Liver (tissue), 9 donors: ENCODE data around the gene IFT25. TPM values are rescaled to one million over a fixed set of nuclear protein-coding genes. Genes with fewer than 3 reads are reported as not detected.

ENCODE experiments used
- DNase-seq: peaks from one replicate; pipeline ENCODE4 v3.0.0-alpha.2; 2017; ENCODE audit warnings: low spot score
- H3K27ac ChIP-seq, 2 donors: one replicate each; pipeline ENCODE4 v1.7.0; 2013; ENCODE audit warnings: inconsistent platforms in 2 of 2, low read length in 2 of 2, control low read depth in 1 of 2, low read depth in 1 of 2, mild to moderate bottlenecking in 1 of 2
- H3K27me3 ChIP-seq, 4 donors: one replicate each; pipeline versions ENCODE4 v1.6.1 to v1.7.0; 2013; ENCODE audit warnings: low read length in 3 of 4, inconsistent platforms in 1 of 4, mild to moderate bottlenecking in 1 of 4, moderate library complexity in 1 of 4; ENCODE audit not compliant: control insufficient read depth in 4 of 4, insufficient read depth in 4 of 4
- H3K36me3 ChIP-seq, 4 donors: one replicate each; pipeline versions ENCODE4 v1.6.1 to v1.7.0; 2013; ENCODE audit warnings: low read length in 3 of 4, mild to moderate bottlenecking in 3 of 4, low read depth in 1 of 4, moderate library complexity in 1 of 4; ENCODE audit not compliant: control insufficient read depth in 4 of 4, insufficient read depth in 3 of 4
- H3K4me1 ChIP-seq, 4 donors: one replicate each; pipeline versions ENCODE4 v1.6.1 to v1.7.0; 2013; ENCODE audit warnings: low read length in 3 of 4, mild to moderate bottlenecking in 3 of 4, moderate library complexity in 1 of 4; ENCODE audit not compliant: control insufficient read depth in 4 of 4, insufficient read depth in 4 of 4
- H3K4me3 ChIP-seq, 3 donors: one replicate each; pipeline versions ENCODE4 v1.6.1 to v1.7.0; 2013; ENCODE audit warnings: low read length in 3 of 3, control low read depth in 1 of 3, low read depth in 1 of 3, mild to moderate bottlenecking in 1 of 3
- H3K9ac ChIP-seq, 2 donors: one replicate each; pipeline ENCODE4 v1.7.0; 2013; ENCODE audit warnings: low read length in 2 of 2, mild to moderate bottlenecking in 2 of 2, moderate library complexity in 2 of 2, control low read depth in 1 of 2, low read depth in 1 of 2
- H3K9me3 ChIP-seq, 4 donors: one replicate each; pipeline versions ENCODE4 v1.6.1 to v1.7.0; 2013; ENCODE audit warnings: low read length in 3 of 4; ENCODE audit not compliant: control insufficient read depth in 4 of 4
- ATF3 ChIP-seq: IDR thresholded peaks from 2 replicates; pipeline ENCODE4 v1.6.1; 2016; ENCODE audit warnings: antibody characterized with exemption
- CTCF ChIP-seq: fragments of 150-350 bp; IDR thresholded peaks from 2 replicates; pipeline ENCODE4 v1.5.1; 2017; ENCODE audit warnings: improper control_type of control experiment, low read depth, low read length; ENCODE audit not compliant: missing input control
- EGR1 ChIP-seq, 2 donors: IDR thresholded peaks; 2 replicates each; pipeline ENCODE4 v1.6.1; 2016 to 2018; ENCODE audit warnings: antibody characterized with exemption in 2 of 2, low read depth in 2 of 2
- FOXA1 ChIP-seq: IDR thresholded peaks from 2 replicates; pipeline ENCODE4 v1.6.1; 2016; ENCODE audit warnings: antibody characterized with exemption
- FOXA2 ChIP-seq: IDR thresholded peaks from 2 replicates; pipeline ENCODE4 v1.6.1; 2016; ENCODE audit warnings: antibody characterized with exemption
- GABPA ChIP-seq, 2 donors: IDR thresholded peaks in 1 of 2; conservative IDR thresholded peaks in 1 of 2; 2 replicates each; pipeline ENCODE4 v1.6.1; 2016; ENCODE audit warnings: antibody characterized with exemption in 2 of 2, mild to moderate bottlenecking in 1 of 2, moderate library complexity in 1 of 2
- HNF4A ChIP-seq, 2 donors: conservative IDR thresholded peaks; 2 replicates each; pipeline ENCODE4 v1.6.1; 2016; ENCODE audit warnings: antibody characterized with exemption in 2 of 2, mild to moderate bottlenecking in 2 of 2
- HNF4G ChIP-seq: IDR thresholded peaks from 2 replicates; pipeline ENCODE4 v1.6.1; 2016; ENCODE audit warnings: antibody characterized with exemption
- JUND ChIP-seq, 2 donors: IDR thresholded peaks; 2 replicates each; pipeline ENCODE4 v1.6.1; 2016; ENCODE audit warnings: antibody characterized with exemption in 2 of 2
- MAX ChIP-seq: IDR thresholded peaks from 2 replicates; pipeline ENCODE4 v1.6.1; 2016; ENCODE audit warnings: antibody characterized with exemption
- NR2F2 ChIP-seq: IDR thresholded peaks from 2 replicates; pipeline ENCODE4 v1.6.1; 2016; ENCODE audit warnings: antibody characterized with exemption
- RAD21 ChIP-seq, 2 donors: IDR thresholded peaks; 2 replicates each; pipeline ENCODE4 v1.6.1; 2016; ENCODE audit warnings: antibody characterized with exemption in 2 of 2, mild to moderate bottlenecking in 2 of 2
- REST ChIP-seq: IDR thresholded peaks from 2 replicates; pipeline ENCODE4 v1.6.1; 2016; ENCODE audit warnings: antibody characterized with exemption, mild to moderate bottlenecking
- RXRA ChIP-seq, 2 donors: IDR thresholded peaks; 2 replicates each; pipeline ENCODE4 v1.6.1; 2017 to 2018; ENCODE audit warnings: antibody characterized with exemption in 2 of 2, mild to moderate bottlenecking in 1 of 2
- SP1 ChIP-seq: IDR thresholded peaks from 2 replicates; pipeline ENCODE4 v1.6.1; 2018; ENCODE audit warnings: antibody characterized with exemption, mild to moderate bottlenecking
- TAF1 ChIP-seq: conservative IDR thresholded peaks from 2 replicates; pipeline ENCODE4 v1.6.1; 2016; ENCODE audit warnings: antibody characterized with exemption, mild to moderate bottlenecking
- YY1 ChIP-seq: IDR thresholded peaks from 2 replicates; pipeline ENCODE4 v1.6.1; 2016; ENCODE audit warnings: antibody characterized with exemption, mild to moderate bottlenecking
- ZBTB33 ChIP-seq: IDR thresholded peaks from 2 replicates; pipeline ENCODE4 v1.6.1; 2016; ENCODE audit warnings: antibody characterized with exemption
- WGBS: extraction: QIAGEN DNeasy Blood & Tissue Kit; methylation state at CpG from one replicate; pipeline ENCODE4 v1.1.7; 2013; 5-methylcytosine and 5-hydroxymethylcytosine counted together
- polyA plus RNA-seq, 2 donors: library from polyadenylated mRNA; stranded (reverse) in 1 of 2; unstranded in 1 of 2; fragments of 200-250 nt in 1 of 2; fragments of >200 nt in 1 of 2; fragmentation: Nextera tagmentation in 1 of 2; extraction: Ambion mirVana in 1 of 2; gene quantifications; one replicate each; pipeline versions ENCODE4 v1.2.1 to v1.2.3, GENCODE V29; 2013 to 2015
- total RNA-seq, 2 donors: library from RNA; depleted of rRNA; stranded (reverse); fragments of >200 nt; gene quantifications; one replicate each; pipeline ENCODE4 v1.2.3, GENCODE V29; 2014
- donor health status: healthy.
- donor health status: healthy.
- donor health status: healthy.
- donor health status: healthy.
- donor health status: healthy.

Gene IFT25
- total and polyA plus RNA-seq, 4 donors: 8.6 to 37.4 (median 15.6) TPM

- Histone ChIP-seq H3K4me3 (no peak overlapping the region), H3K27me3 (no peaks in the 10 kb centered on the region), H3K9me3 (peaks cover 0 to 4% (median under 1%) of the 10 kb centered on the region in 4 donors), H3K27ac (no peak overlapping the region), H3K4me1 (no peaks in the 10 kb centered on the region), H3K36me3 (peaks cover 0 to 3% (median 1%) of the 10 kb centered on the region in 4 donors), H3K9ac (no peak overlapping the region)
- DNase-seq: no peak
- TF ChIP-seq NR2F2 (no peak), FOXA2 (no peak), RXRA (IDR thresholded peaks at IDR 0.05) (no peak), TAF1 (no peak), HNF4G (no peak), GABPA (IDR thresholded peaks at IDR 0.05 in 1 of 2, conservative IDR thresholded peaks at IDR 0.05 in 1 of 2) (no peak), EGR1 (IDR thresholded peaks at IDR 0.05; ENCODE audit: low read depth in 2 of 2) (no peak), ATF3 (no peak), ZBTB33 (no peak), MAX (no peak), CTCF (no peak), SP1 (no peak)
- 99% methylated on average over 1 of the region's 1 CpG for WGBS
These were observed 9.1 kb downstream of the IFT25 start for GRCh38 chr1:53936430-53936829.

GRCh38 chr1:53934170-53934765 lies 11.2 kb downstream of the IFT25 start:
- no peak overlapping the region for H3K27ac ChIP-seq

GRCh38 chr1:53931523-53931922 lies 14.0 kb downstream of the IFT25 start:
- Histone ChIP-seq H3K4me1 (no peaks in the 10 kb centered on the region), H3K9me3 (peaks cover 0 to 4% (median under 1%) of the 10 kb centered on the region in 4 donors), H3K4me3 (no peak overlapping the region), H3K27ac (no peak overlapping the region), H3K9ac (no peak overlapping the region), H3K36me3 (peaks cover 1 to 9% (median 9%) of the 10 kb centered on the region in 4 donors), H3K27me3 (no peaks in the 10 kb centered on the region)
- DNase-seq: no peak
- WGBS: 98% methylated on average over 2 of the region's 2 CpGs
- TF ChIP-seq JUND (IDR thresholded peaks at IDR 0.05) (no peak), RXRA (IDR thresholded peaks at IDR 0.05) (no peak), SP1 (no peak), ZBTB33 (no peak), FOXA2 (no peak), HNF4A (conservative IDR thresholded peaks at IDR 0.05) (no peak), FOXA1 (no peak), RAD21 (IDR thresholded peaks at IDR 0.05) (no peak), YY1 (no peak), REST (no peak), NR2F2 (no peak)

More at GRCh38 chr1:53934170-53934765, 11.2 kb downstream of the IFT25 start:
- Histone ChIP-seq H3K4me3 (no peak overlapping the region), H3K27me3 (no peaks in the 10 kb centered on the region), H3K36me3 (peaks cover 0 to 3% (median 1%) of the 10 kb centered on the region in 4 donors), H3K9me3 (peaks cover 0 to 4% (median under 1%) of the 10 kb centered on the region in 4 donors), H3K4me1 (no peaks in the 10 kb centered on the region), H3K9ac (no peak overlapping the region)
- no peak for DNase-seq
- no peak for TF ChIP-seq RXRA (IDR thresholded peaks at IDR 0.05)
- no peak for TF ChIP-seq SP1
- TF ChIP-seq JUND (IDR thresholded peaks at IDR 0.05): no peak
- no peak for TF ChIP-seq YY1
- 100% methylated on average over 1 of the region's 1 CpG for WGBS
